GM12878 (cell line): ENCODE results near the gene GATA3. TPM values are rescaled to one million over a fixed set of nuclear protein-coding genes. Genes with fewer than 3 reads are reported as not detected.

Source experiments
- ATAC-seq: fragments of 200-7000 bp; cut with Tn5 transposase; 3 replicates; pipeline ENCODE4 v1.9.1; 2020; ENCODE audit warnings: mild to moderate bottlenecking, moderate library complexity
- BruUV-seq: library from RNA; stranded (reverse); fragments of 400-500 nt; replicated peaks from 2 replicates; lab custom pipeline; 2021; lab: Mats Ljungman, UMichigan
- CTCF ChIA-PET: fragments of 300-600 bp; sonication (Branson Sonifier 250); formaldehyde crosslinking; extraction: SDS; loops from one replicate; lab custom pipeline; 2021; ENCODE audit warnings: inconsistent platforms; lab: Yijun Ruan, JAX
- POLR2A ChIA-PET: fragments of 350-600 bp; formaldehyde crosslinking; extraction: SDS; loops from one replicate; lab custom pipeline; 2021; ENCODE audit warnings: inconsistent platforms; lab: Charles Lee
- RAD21 ChIA-PET: fragments of 300-600 bp; sonication (Branson Sonifier 250); formaldehyde crosslinking; loops from one replicate; lab custom pipeline; 2023; ENCODE audit warnings: antibody characterized with exemption; ENCODE audit not compliant: unreplicated experiment; lab: Charles Lee
- SMC1A ChIA-PET: fragments of 300-600 bp; sonication (Branson Sonifier 250); formaldehyde crosslinking; loops from one replicate; lab custom pipeline; 2023; ENCODE audit not compliant: unreplicated experiment, uncharacterized antibody; lab: Charles Lee
- DNase-seq: peaks from one replicate; pipeline ENCODE4 v3.0.0-alpha.2; 2011; ENCODE audit warnings: low read depth, low spot score
- FAIRE-seq: peaks from 3 replicates; lab custom pipeline; 2011; peaks lifted over from hg19 to GRCh38; lab: Jason Lieb, UNC
- H2AFZ ChIP-seq: 2 replicates; pipeline ENCODE4 v1.6.0; 2011; ENCODE audit warnings: low read depth, low read length, control low read depth; ENCODE audit not compliant: control insufficient read depth
- H3K27ac ChIP-seq: 2 replicates; pipeline ENCODE4 v1.5.1; 2011; ENCODE audit warnings: control low read depth; ENCODE audit not compliant: control insufficient read depth, insufficient read depth
- H3K27me3 ChIP-seq, 2 experiments: replicated peaks in 1 of 2; 2 replicates each; pipeline versions ENCODE4 v1.6.0 to v1.6.1; 2011; ENCODE audit warnings: low read length in 1 of 2; ENCODE audit not compliant: control insufficient read depth in 2 of 2, insufficient read depth in 2 of 2
- H3K36me3 ChIP-seq, 2 experiments: 2 replicates each; pipeline ENCODE4 v1.5.1; 2011; ENCODE audit warnings: low read length in 1 of 2; ENCODE audit not compliant: control insufficient read depth in 2 of 2, insufficient read depth in 2 of 2
- H3K4me1 ChIP-seq: 2 replicates; pipeline ENCODE4 v1.6.1; 2011; ENCODE audit warnings: mild to moderate bottlenecking, low read length, moderate library complexity, mixed read lengths; ENCODE audit not compliant: control insufficient read depth, insufficient read depth
- H3K4me2 ChIP-seq: 2 replicates; pipeline ENCODE4 v1.6.0; 2011; ENCODE audit warnings: control low read depth; ENCODE audit not compliant: control insufficient read depth, insufficient read depth
- H3K4me3 ChIP-seq: fragments of 200-600 bp; sonication (generic); 2 replicates; pipeline ENCODE4 v1.5.1; 2016
- H3K79me2 ChIP-seq: 2 replicates; pipeline ENCODE4 v1.6.0; 2011; ENCODE audit warnings: low read length; ENCODE audit not compliant: control insufficient read depth, insufficient read depth
- H3K9ac ChIP-seq: 2 replicates; pipeline ENCODE4 v1.8.0; 2011; ENCODE audit warnings: low read length, control low read depth, mixed read lengths; ENCODE audit not compliant: control insufficient read depth, insufficient read depth
- H3K9me3 ChIP-seq: replicated peaks from 3 replicates; pipeline ENCODE4 v1.5.1; 2011; ENCODE audit warnings: mild to moderate bottlenecking, low read length; ENCODE audit not compliant: control insufficient read depth, insufficient read depth
- H4K20me1 ChIP-seq: 2 replicates; pipeline ENCODE4 v1.6.0; 2011; ENCODE audit not compliant: control insufficient read depth, insufficient read depth
- BHLHE40 ChIP-seq, 2 experiments: fragments of 450-650 bp in 1 of 2; IDR thresholded peaks; 2 replicates each; pipeline ENCODE4 v1.6.1; 2011 to 2017; ENCODE audit warnings: low read depth in 2 of 2, borderline replicate concordance in 1 of 2, improper control_type of control experiment in 1 of 2, low read length in 1 of 2, mild to moderate bottlenecking in 1 of 2
- BRCA1 ChIP-seq: IDR thresholded peaks from 2 replicates; pipeline ENCODE4 v1.6.1; 2011; ENCODE audit warnings: low read depth, low read length, improper control_type of control experiment
- CBX5 ChIP-seq: sonication (generic); IDR thresholded peaks from 2 replicates; pipeline ENCODE4 v1.6.1; 2016; ENCODE audit warnings: low read depth, moderate library complexity, mild to moderate bottlenecking, inconsistent platforms
- EZH2 ChIP-seq: IDR thresholded peaks from 2 replicates; pipeline ENCODE4 v1.6.1; 2012; ENCODE audit warnings: low read depth, mild to moderate bottlenecking, control low read depth, inconsistent platforms, low read length, borderline replicate concordance; ENCODE audit not compliant: control insufficient read depth
- FOS ChIP-seq: IDR thresholded peaks from 3 replicates; pipeline ENCODE4 v1.6.1; 2011; ENCODE audit warnings: borderline replicate concordance; ENCODE audit not compliant: insufficient read length; ENCODE audit errors: extremely low read depth
- FOXK2 ChIP-seq: fragments of 450-650 bp; IDR thresholded peaks from 2 replicates; pipeline ENCODE4 v1.6.1; 2017; ENCODE audit warnings: mild to moderate bottlenecking, moderate library complexity
- HDGF ChIP-seq: fragments of 450-650 bp; IDR thresholded peaks from 2 replicates; pipeline ENCODE4 v1.6.1; 2016; ENCODE audit warnings: antibody characterized with exemption
- KAT2A ChIP-seq: conservative IDR thresholded peaks from 2 replicates; pipeline ENCODE4 v1.6.1; 2011; ENCODE audit warnings: low read depth, low read length; ENCODE audit not compliant: control insufficient read depth
- KLF5 ChIP-seq: fragments of 450-650 bp; IDR thresholded peaks from 2 replicates; pipeline ENCODE4 v1.6.1; 2014; ENCODE audit warnings: mild to moderate bottlenecking; ENCODE audit not compliant: partially characterized antibody
- MEF2A ChIP-seq: IDR thresholded peaks from 2 replicates; pipeline ENCODE4 v1.6.1; 2011; ENCODE audit warnings: low read depth, mild to moderate bottlenecking, low read length, moderate library complexity; ENCODE audit not compliant: insufficient read depth
- MYC ChIP-seq: IDR thresholded peaks from 2 replicates; pipeline ENCODE4 v1.6.1; 2011; ENCODE audit warnings: mild to moderate bottlenecking, low read length, moderate library complexity, inconsistent platforms; ENCODE audit not compliant: insufficient read depth, insufficient replicate concordance, insufficient read length, severe bottlenecking
- NFYB ChIP-seq: IDR thresholded peaks from 2 replicates; pipeline ENCODE4 v1.6.1; 2011; ENCODE audit warnings: low read depth, mild to moderate bottlenecking, low read length, improper control_type of control experiment, moderate library complexity; ENCODE audit not compliant: insufficient read depth
- NR2F1 ChIP-seq: fragments of 450-650 bp; conservative IDR thresholded peaks from 2 replicates; pipeline ENCODE4 v1.6.1; 2017; ENCODE audit warnings: mild to moderate bottlenecking
- NRF1 ChIP-seq: conservative IDR thresholded peaks from 2 replicates; pipeline ENCODE4 v1.6.1; 2011; ENCODE audit warnings: mild to moderate bottlenecking, low read depth, low read length, improper control_type of control experiment
- PAX8 ChIP-seq: fragments of 450-650 bp; IDR thresholded peaks from 2 replicates; pipeline ENCODE4 v1.6.1; 2017; ENCODE audit warnings: mild to moderate bottlenecking, moderate library complexity
- RAD21 ChIP-seq: IDR thresholded peaks from 2 replicates; pipeline ENCODE4 v1.6.1; 2011; ENCODE audit warnings: mild to moderate bottlenecking, low read depth, low read length, moderate library complexity; ENCODE audit not compliant: insufficient read depth
- SIN3A ChIP-seq: IDR thresholded peaks from 2 replicates; pipeline ENCODE4 v1.6.1; 2012; ENCODE audit warnings: low read depth, low read length, improper control_type of control experiment
- SMC3 ChIP-seq: IDR thresholded peaks from 2 replicates; pipeline ENCODE4 v1.6.1; 2011; ENCODE audit warnings: low read length, improper control_type of control experiment, borderline replicate concordance
- TBL1XR1 ChIP-seq: IDR thresholded peaks from 2 replicates; pipeline ENCODE4 v1.6.1; 2012; ENCODE audit warnings: low read depth, low read length, improper control_type of control experiment
- WGBS: methylation state at CpG from one replicate; pipeline ENCODE4 v1.1.6; 2016; ENCODE audit warnings: low lambda C conversion rate; ENCODE audit not compliant: insufficient replicate concordance, insufficient coverage; ENCODE audit errors: missing lambda C conversion rate; 5-methylcytosine and 5-hydroxymethylcytosine counted together
- in situ Hi-C: fragments of 300-500 bp; cut with MboI; formaldehyde crosslinking; loops from 9 replicates; pipeline ENCODE4 v1.14.3; 2018; ENCODE audit warnings: mixed read lengths
- intact Hi-C: fragments of 100-400 bp; cut with micrococcal nuclease; formaldehyde crosslinking; loops from one replicate; pipeline ENCODE4 v1.14.2; 2022; ENCODE audit not compliant: unreplicated experiment
- polyA plus RNA-seq, 11 experiments: library from polyadenylated mRNA; depleted of rRNA in 4 of 11; unstranded in 6 of 11; stranded (reverse) in 5 of 11; fragments of >200 nt; fragmentation: Nextera tagmentation in 4 of 11; fragmentation: Illumina TruSeq in 1 of 11; extraction: Ambion mirVana in 4 of 11; extraction: Trizol in 1 of 11; gene quantifications; 1 replicate in 1 of 11; 2 replicates in 10 of 11; pipeline versions ENCODE4 v1.2.1 to v1.2.3, GENCODE V29; 2011 to 2016; ENCODE audit warnings: inconsistent platforms in 2 of 11, missing spikeins in 2 of 11, low read depth in 1 of 11
- total RNA-seq, 4 experiments: library from RNA; depleted of rRNA in 3 of 4; stranded (reverse); fragments of >200 nt in 3 of 4; fragmentation: Illumina TruSeq in 1 of 4; extraction: Trizol in 1 of 4; gene quantifications; 2 replicates each; pipeline versions ENCODE4 v1.2.1 to v1.2.3, GENCODE V29; 2013 to 2021

GATA3 gene
- total and polyA plus RNA-seq, 10 of the 15 experiments (the other 5 are each of a cell fraction or from before 2014, with no cell fraction given) = 0.08 to 0.80 (median 0.29) TPM

DNA sequence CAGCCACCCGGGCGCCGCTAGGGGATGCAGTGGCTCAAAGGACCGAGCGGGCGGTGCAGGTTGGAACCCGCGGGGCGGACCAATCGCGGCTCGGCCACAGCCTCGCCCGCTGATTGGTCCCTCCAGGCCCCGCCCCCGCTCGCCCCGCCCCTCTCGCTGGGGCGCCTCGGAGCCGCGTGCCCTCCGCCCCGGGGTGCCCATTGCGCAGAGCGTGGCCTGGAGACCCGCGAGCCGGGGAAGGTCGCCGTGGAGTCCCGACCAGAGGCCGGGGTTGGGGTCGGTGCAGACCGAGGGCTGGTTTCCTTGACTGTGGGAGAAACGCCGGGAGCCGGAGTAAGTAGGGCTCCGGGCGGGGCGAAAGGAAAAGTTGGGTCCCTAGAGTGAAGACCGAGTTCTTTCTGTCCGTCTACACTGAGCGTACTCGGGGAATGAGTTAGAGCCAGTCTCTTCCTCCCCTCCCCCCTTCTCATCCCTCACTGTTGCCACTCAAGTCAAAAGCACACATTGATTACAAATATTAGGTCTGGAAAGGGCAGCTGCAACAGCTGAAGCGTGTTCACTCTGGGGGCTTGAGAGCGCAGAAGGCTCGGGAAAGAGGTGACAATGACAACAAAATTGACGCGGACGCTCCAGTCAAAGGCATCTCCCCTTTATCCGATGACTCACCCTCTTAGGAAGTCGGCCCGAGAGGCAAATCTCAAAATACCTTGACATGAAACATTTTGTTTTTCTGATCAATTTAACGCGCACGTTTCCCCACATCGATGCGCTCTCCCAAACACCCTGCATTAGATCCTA, 843 bp upstream of the GATA3 start (continued):
- TF ChIP-seq NFYB (peak; percentile 74; the same call in 1 of the 2 replicates), EZH2 (no peak), MEF2A (no peak), SMC3 (peak; percentile 71), RAD21 (0 out of 2 replicates have a peak, but pooled peaks have one; percentile 77)

DNA sequence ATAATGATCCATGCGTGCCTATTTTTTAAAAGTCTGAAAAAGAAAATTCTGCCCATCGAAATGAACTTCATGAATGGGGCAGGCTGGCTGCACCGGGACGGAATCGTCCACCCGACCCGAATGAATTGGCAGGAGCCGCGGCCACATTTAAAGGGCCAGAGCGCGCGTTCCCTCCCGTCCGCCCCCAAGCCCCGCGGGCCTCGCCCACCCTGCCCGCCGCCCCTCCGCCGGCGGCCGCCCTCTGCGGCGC, 319 bp upstream of the GATA3 start:
- intact Hi-C loops = loop anchor here (5.0 to 10.0 kb wide), 4 partner anchors 182 to 1251 kb away; no protein-coding TSS in a partner anchor
- 20% methylated on average over 12 of the region's 25 CpGs for WGBS
- H3K4me1 ChIP-seq = peaks cover 8% of the 10 kb centered on the region; the same call in 1 of the 2 replicates
- no peaks in the 10 kb centered on the region for H3K79me2 ChIP-seq
- RAD21 ChIA-PET = no interaction called here
- POLR2A ChIA-PET = interaction anchor here (1.0 kb wide), 1 partner anchor 12 kb away, joined by 4 read pairs; no protein-coding TSS in a partner anchor
- peak overlapping the region; percentile 86 for H3K4me2 ChIP-seq
- H2AFZ ChIP-seq = peak overlapping the region; percentile 54; the same call in 1 of the 2 replicates
- H3K27ac ChIP-seq = no peak overlapping the region
- no TSS peak for BruUV-seq
- H3K4me3 ChIP-seq = peak overlapping the region; percentile 54
- no peak overlapping the region for H3K9ac ChIP-seq
- peaks cover 9% of the 10 kb centered on the region in 2 experiments for H3K27me3 ChIP-seq
- DNase-seq (no peak), ATAC-seq (peak; percentile 11), FAIRE-seq (no peak)
- TF ChIP-seq PAX8 (no peak), FOXK2 (no peak), SIN3A (no peak), FOS (no peak), CBX5 (no peak), KAT2A (no peak), BRCA1 (no peak), TBL1XR1 (no peak), NRF1 (no peak), HDGF (no peak), NR2F1 (no peak), NFYB (no peak), BHLHE40 (IDR thresholded peaks at IDR 0.05; ENCODE audit: borderline replicate concordance in 1 of 2, low read depth in 2 of 2, low read length in 1 of 2) (no peak), KLF5 (no peak), MYC (no peak)
- no peaks in the 10 kb centered on the region for H4K20me1 ChIP-seq
- no peaks in the 10 kb centered on the region for H3K9me3 ChIP-seq
- SMC1A ChIA-PET = no interaction called here
- CTCF ChIA-PET = interaction anchor here (1.2 kb wide), 1 partner anchor 305 kb away, joined by 3 read pairs; no protein-coding TSS in a partner anchor
- in situ Hi-C loops = no loop called here
- no peaks in the 10 kb centered on the region for H3K36me3 ChIP-seq
